Progenitor cell of endocrine pancreas (in vitro differentiated cells): Measurements from ENCODE around the gene ZNF804A. TPM values are rescaled to one million over a fixed set of nuclear protein-coding genes. Genes with fewer than 3 reads are reported as not detected.

Experiments
- DNase-seq: peaks from one replicate; pipeline ENCODE4 v3.0.0; 2021; ENCODE audit warnings: low spot score; ENCODE audit not compliant: unreplicated experiment
- H3K27ac Mint-ChIP-seq: 2 replicates; pipeline ENCODE4 v1.8.0; 2021; ENCODE audit warnings: mild to moderate bottlenecking, moderate library complexity, mixed read lengths
- H3K27me3 Mint-ChIP-seq: 2 replicates; pipeline ENCODE4 v1.8.0; 2021; ENCODE audit warnings: mixed read lengths
- H3K36me3 Mint-ChIP-seq: 2 replicates; pipeline ENCODE4 v1.8.0; 2022; ENCODE audit warnings: mixed read lengths; ENCODE audit not compliant: insufficient read depth
- H3K4me1 Mint-ChIP-seq: 2 replicates; pipeline ENCODE4 v1.8.0; 2021; ENCODE audit warnings: low read depth, mixed read lengths
- H3K4me3 Mint-ChIP-seq: 2 replicates; pipeline ENCODE4 v1.8.0; 2021; ENCODE audit warnings: low read depth, mild to moderate bottlenecking, moderate library complexity, mixed read lengths
- H3K9me3 Mint-ChIP-seq: 2 replicates; pipeline ENCODE4 v1.8.0; 2021; ENCODE audit warnings: low read depth, mixed read lengths
- CTCF ChIP-seq: fragments of 200-600 bp; sonication (generic); IDR thresholded peaks from one replicate; pipeline ENCODE4 v1.5.0; 2021; ENCODE audit warnings: antibody characterized with exemption, mild to moderate bottlenecking; ENCODE audit not compliant: unreplicated experiment
- total RNA-seq: library from RNA; stranded (reverse); gene quantifications from 2 replicates; pipeline ENCODE4 v1.2.1, GENCODE V29; 2021

Gene ZNF804A
- total RNA-seq, 1 donor from 2014 or later = not detected

DNA sequence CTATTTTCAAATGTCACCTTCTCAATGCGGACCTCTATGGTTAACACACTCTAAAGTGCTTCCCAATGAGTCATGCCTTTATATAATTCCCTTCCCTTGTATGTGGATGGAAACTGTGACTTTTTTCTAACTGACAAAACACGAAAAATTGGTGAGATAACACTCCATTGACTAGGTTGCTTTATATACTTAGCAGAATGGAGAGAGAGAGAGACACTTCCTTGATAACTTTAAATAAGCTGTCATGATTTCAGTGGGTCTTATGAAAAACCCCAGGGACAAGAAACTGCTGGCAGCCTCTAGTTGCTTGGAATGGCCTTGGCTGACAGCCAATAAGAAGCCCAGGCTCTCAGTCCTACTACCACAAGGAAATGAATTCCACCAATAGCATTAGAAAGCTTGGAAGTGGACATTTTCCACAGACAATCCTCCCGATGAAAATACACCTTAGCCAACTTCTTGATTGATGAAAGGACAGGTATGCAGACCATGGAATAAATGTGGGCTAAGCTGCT lies 322.2 kb downstream of the ZNF804A start:
- Mint-ChIP-seq H3K4me1 (no peaks in the 10 kb centered on the region), H3K4me3 (no peak overlapping the region), H3K27me3 (no peaks in the 10 kb centered on the region), H3K27ac (no peak overlapping the region), H3K9me3 (peaks cover 8% of the 10 kb centered on the region), H3K36me3 (no peaks in the 10 kb centered on the region)
- TF ChIP-seq CTCF = no peak
- DNase-seq = no peak

GRCh38 chr2:184921676-184922075 lies 323.3 kb downstream of the ZNF804A start:
- no peaks in the 10 kb centered on the region for H3K27me3 Mint-ChIP-seq
- no peak overlapping the region for H3K4me3 Mint-ChIP-seq
- DNase-seq = no peak
- no peaks in the 10 kb centered on the region for H3K36me3 Mint-ChIP-seq
- H3K27ac Mint-ChIP-seq = no peak overlapping the region
- TF ChIP-seq CTCF = no peak
- H3K4me1 Mint-ChIP-seq = no peaks in the 10 kb centered on the region
- H3K9me3 Mint-ChIP-seq = peaks cover 13% of the 10 kb centered on the region

DNA sequence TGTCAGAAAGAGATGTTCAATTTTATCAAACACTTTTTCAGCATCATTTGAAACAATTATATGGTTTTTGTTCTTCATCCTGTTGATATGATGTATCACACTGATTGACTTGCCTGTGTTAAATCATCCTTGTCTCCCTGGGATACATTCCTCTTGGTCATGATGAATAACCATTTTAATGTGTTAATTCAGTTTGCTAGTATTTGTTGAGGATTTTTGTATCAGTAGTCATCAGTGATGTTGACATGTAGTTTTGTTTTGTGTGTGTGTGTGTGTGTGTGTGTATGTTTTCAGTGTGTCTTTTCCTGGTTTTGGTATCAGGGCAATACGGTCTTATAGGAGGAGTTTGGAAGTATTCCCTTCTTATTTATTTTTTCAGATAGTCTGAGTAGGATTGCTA lies 325.4 kb downstream of the ZNF804A start:
- DNase-seq = no peak
- TF ChIP-seq CTCF = no peak
- no peak overlapping the region for H3K4me3 Mint-ChIP-seq
- peaks cover 16% of the 10 kb centered on the region for H3K9me3 Mint-ChIP-seq
- no peak overlapping the region for H3K27ac Mint-ChIP-seq
- no peaks in the 10 kb centered on the region for H3K27me3 Mint-ChIP-seq
- H3K4me1 Mint-ChIP-seq = no peaks in the 10 kb centered on the region
- no peaks in the 10 kb centered on the region for H3K36me3 Mint-ChIP-seq

- H3K4me3 Mint-ChIP-seq = no peak overlapping the region
- no peak overlapping the region for H3K27ac Mint-ChIP-seq
- TF ChIP-seq CTCF = no peak
- H3K4me1 Mint-ChIP-seq = no peaks in the 10 kb centered on the region
- H3K36me3 Mint-ChIP-seq = no peaks in the 10 kb centered on the region
- no peak for DNase-seq
- no peaks in the 10 kb centered on the region for H3K27me3 Mint-ChIP-seq
- peaks cover 20% of the 10 kb centered on the region for H3K9me3 Mint-ChIP-seq
These were observed 328.7 kb downstream of the ZNF804A start for GRCh38 chr2:184927040-184927439.

DNA sequence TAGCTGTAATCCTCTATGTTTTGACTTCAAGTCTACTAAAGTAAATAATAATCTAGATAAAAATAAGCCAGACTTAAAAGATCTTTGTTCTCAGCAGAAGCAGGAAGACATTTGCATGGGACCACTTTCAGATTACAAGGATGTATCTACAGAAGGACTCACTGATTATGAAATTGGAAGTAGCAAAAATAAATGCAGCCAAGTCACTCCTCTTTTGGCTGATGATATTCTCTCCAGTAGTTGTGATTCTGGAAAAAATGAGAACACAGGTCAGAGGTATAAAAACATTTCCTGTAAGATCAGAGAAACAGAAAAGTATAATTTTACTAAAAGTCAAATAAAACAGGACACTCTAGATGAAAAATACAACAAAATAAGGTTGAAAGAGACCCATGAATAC lies 338.4 kb downstream of the ZNF804A start:
- Mint-ChIP-seq H3K27ac (no peak overlapping the region), H3K27me3 (no peaks in the 10 kb centered on the region), H3K9me3 (peaks cover 4% of the 10 kb centered on the region), H3K4me1 (no peaks in the 10 kb centered on the region), H3K4me3 (no peak overlapping the region), H3K36me3 (no peaks in the 10 kb centered on the region)
- no peak for DNase-seq
- no peak for TF ChIP-seq CTCF
